Bronchial epithelial cell (primary cell): ENCODE measurements around the gene EEPD1. TPM values are rescaled to one million over a fixed set of nuclear protein-coding genes. Genes with fewer than 3 reads are reported as not detected.

Experiments used
- DNase-seq: peaks from one replicate; pipeline ENCODE4 v3.0.0-alpha.2; 2010; ENCODE audit warnings: low read depth
- FAIRE-seq: peaks from 2 replicates; lab custom pipeline; 2011; peaks lifted over from hg19 to GRCh38; lab: Jason Lieb, UNC
- H3K27me3 ChIP-seq: 2 replicates; pipeline ENCODE4 v1.5.1; 2011; ENCODE audit warnings: low read length; ENCODE audit not compliant: control insufficient read depth, insufficient read depth
- H3K36me3 ChIP-seq: 2 replicates; pipeline ENCODE4 v1.5.1; 2011; ENCODE audit warnings: low read length; ENCODE audit not compliant: control insufficient read depth, insufficient read depth
- H3K4me3 ChIP-seq: 2 replicates; pipeline ENCODE4 v1.5.1; 2011; ENCODE audit warnings: mild to moderate bottlenecking, low read depth, low read length, control low read depth
- total RNA-seq: library from RNA; depleted of rRNA; stranded (reverse); fragments of >200 nt; gene quantifications from 2 replicates; pipeline ENCODE4 v1.2.1, GENCODE V29; 2014
- TF ChIP-seq, protein P1 (sequence below): IDR thresholded peaks from 2 replicates; pipeline ENCODE4 v1.5.1; 2011; ENCODE audit warnings: mild to moderate bottlenecking, moderate library complexity, low read length, control low read depth, inconsistent platforms; ENCODE audit not compliant: insufficient read depth, severe bottlenecking

EEPD1 gene
- total RNA-seq, 1 donor from 2014 or later: 2.9 TPM

GRCh38 chr7:36181668-36182067 lies 28.6 kb downstream of the EEPD1 start:
- TF ChIP-seq, protein P1, sequence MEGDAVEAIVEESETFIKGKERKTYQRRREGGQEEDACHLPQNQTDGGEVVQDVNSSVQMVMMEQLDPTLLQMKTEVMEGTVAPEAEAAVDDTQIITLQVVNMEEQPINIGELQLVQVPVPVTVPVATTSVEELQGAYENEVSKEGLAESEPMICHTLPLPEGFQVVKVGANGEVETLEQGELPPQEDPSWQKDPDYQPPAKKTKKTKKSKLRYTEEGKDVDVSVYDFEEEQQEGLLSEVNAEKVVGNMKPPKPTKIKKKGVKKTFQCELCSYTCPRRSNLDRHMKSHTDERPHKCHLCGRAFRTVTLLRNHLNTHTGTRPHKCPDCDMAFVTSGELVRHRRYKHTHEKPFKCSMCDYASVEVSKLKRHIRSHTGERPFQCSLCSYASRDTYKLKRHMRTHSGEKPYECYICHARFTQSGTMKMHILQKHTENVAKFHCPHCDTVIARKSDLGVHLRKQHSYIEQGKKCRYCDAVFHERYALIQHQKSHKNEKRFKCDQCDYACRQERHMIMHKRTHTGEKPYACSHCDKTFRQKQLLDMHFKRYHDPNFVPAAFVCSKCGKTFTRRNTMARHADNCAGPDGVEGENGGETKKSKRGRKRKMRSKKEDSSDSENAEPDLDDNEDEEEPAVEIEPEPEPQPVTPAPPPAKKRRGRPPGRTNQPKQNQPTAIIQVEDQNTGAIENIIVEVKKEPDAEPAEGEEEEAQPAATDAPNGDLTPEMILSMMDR: no peak
- Histone ChIP-seq H3K4me3 (no peak overlapping the region), H3K27me3 (no peaks in the 10 kb centered on the region), H3K36me3 (no peaks in the 10 kb centered on the region)
- FAIRE-seq: no peak
- DNase-seq: no peak

DNA sequence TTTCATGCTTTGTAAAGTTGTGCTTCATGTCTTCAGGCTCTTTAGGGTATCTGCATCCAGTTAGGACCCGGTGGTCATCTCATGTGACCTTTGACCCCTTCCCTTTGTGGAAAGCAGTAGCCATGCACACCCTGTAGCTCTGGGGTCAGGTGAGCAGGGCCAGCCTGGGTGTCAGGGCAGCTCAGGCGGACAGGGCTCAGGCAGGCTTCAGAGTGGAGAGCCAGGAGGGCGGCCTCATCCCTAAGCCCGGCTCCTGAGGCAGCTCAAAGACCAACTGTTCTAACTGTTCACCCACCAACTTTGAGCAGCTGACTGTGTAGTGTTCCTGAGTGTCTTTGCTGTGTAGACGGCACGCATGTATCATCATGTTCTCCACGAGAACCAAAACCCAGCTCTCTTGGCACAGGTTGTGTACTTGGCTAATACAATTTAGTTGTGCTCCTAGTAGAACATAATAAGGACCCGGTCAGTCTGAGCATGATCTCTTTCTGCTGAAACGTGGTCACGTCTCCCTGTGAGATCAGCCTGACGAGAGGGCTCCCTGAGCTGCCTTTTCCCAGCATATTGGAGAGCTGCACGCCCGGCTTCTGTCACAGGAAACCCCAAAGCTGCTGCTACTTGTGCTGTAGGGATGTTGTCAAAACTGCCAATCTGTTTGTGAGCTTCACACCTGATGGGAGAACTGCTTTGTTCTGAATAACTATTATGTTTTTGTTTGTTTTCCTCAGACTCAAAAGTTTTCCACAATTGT lies 30.0 kb downstream of the EEPD1 start:
- Histone ChIP-seq H3K4me3 (no peak overlapping the region), H3K27me3 (no peaks in the 10 kb centered on the region), H3K36me3 (no peaks in the 10 kb centered on the region)
- FAIRE-seq: peak; percentile 62
- TF ChIP-seq, protein P1: no peak
- no peak for DNase-seq

- TF ChIP-seq, protein P1: no peak
Measured at GRCh38 chr7:36185092-36185491, 32.0 kb downstream of the EEPD1 start.

GRCh38 chr7:36185756-36186155 lies 32.7 kb downstream of the EEPD1 start:
- FAIRE-seq (no peak), DNase-seq (peak; percentile 66)
- Histone ChIP-seq H3K4me3 (no peak overlapping the region), H3K27me3 (no peaks in the 10 kb centered on the region), H3K36me3 (no peaks in the 10 kb centered on the region)
- TF ChIP-seq, protein P1: no peak

More at GRCh38 chr7:36185092-36185491, 32.0 kb downstream of the EEPD1 start:
- Histone ChIP-seq H3K27me3 (no peaks in the 10 kb centered on the region), H3K4me3 (no peak overlapping the region), H3K36me3 (no peaks in the 10 kb centered on the region)
- no peak for FAIRE-seq
- no peak for DNase-seq

DNA sequence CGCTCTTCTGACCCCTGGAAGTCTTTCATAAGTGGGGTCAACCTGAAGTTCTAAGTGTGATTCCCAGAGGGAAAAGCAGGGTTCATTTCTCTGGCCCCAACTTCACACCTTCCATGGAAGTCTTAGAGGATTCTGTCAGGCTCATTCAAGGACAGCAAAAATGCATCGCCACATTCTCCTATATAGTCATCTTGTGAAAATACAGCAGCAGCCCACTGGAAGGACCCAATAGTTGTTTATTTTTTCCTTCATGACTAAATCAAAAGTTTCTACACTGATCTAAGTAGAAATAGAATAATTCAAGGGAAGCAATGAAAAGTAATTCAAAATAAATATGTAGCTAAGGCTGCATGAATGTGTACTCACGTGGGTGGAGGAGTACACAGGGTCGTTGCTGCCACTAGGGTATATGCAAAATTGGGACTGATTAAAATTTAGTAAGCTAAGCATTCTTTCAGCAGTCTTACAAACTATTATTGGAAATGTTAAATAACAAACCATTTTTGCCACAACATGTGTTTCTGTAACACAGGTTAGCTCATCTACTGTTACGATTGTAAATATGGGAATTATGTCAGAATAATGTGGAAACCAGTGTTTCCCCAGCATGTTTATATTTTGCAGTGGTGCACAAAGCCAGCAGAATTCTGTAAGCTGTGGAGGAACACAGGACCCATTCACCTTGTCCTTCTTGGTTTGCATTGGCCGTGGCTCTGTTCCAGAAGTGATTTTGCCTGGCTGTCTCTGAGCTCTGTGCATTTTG lies 33.5 kb downstream of the EEPD1 start:
- H3K27me3 ChIP-seq: no peaks in the 10 kb centered on the region

More for the DNA sequence above, 33.5 kb downstream of the EEPD1 start:
- FAIRE-seq: no peak
- H3K36me3 ChIP-seq: no peaks in the 10 kb centered on the region
- DNase-seq: no peak
- TF ChIP-seq, protein P1: no peak
- H3K4me3 ChIP-seq: no peak overlapping the region
